Muscle of leg (tissue), 11 donors: ENCODE data around the gene PORCN. TPM values are rescaled to one million over a fixed set of nuclear protein-coding genes. Genes with fewer than 3 reads are reported as not detected.

Experiments used
- DNase-seq: peaks from one replicate; pipeline ENCODE4 v3.0.0; 2013
- H3K27ac ChIP-seq: one replicate; pipeline ENCODE4 v1.5.1; 2013; ENCODE audit warnings: mild to moderate bottlenecking, low read length, control low read depth
- H3K27me3 ChIP-seq: one replicate; pipeline ENCODE4 v1.6.1; 2013; ENCODE audit warnings: low read length; ENCODE audit not compliant: control insufficient read depth, insufficient read depth
- H3K36me3 ChIP-seq: one replicate; pipeline ENCODE4 v1.6.1; 2013; ENCODE audit warnings: low read length; ENCODE audit not compliant: control insufficient read depth, insufficient read depth
- H3K4me1 ChIP-seq: one replicate; pipeline ENCODE4 v1.6.1; 2013; ENCODE audit warnings: low read length; ENCODE audit not compliant: control insufficient read depth, insufficient read depth
- H3K4me3 ChIP-seq: one replicate; pipeline ENCODE4 v1.5.1; 2013; ENCODE audit warnings: low read length, control low read depth
- H3K9me3 ChIP-seq: replicated peaks from 2 replicates; pipeline ENCODE4 v1.6.1; 2013; ENCODE audit warnings: low read depth, low read length; ENCODE audit not compliant: control insufficient read depth
- WGBS: methylation state at CpG from one replicate; pipeline ENCODE4 v1.1.5; 2013; ENCODE audit warnings: missing lambda C conversion rate; ENCODE audit not compliant: insufficient coverage; 5-methylcytosine and 5-hydroxymethylcytosine counted together
- polyA plus RNA-seq, 8 donors: library from polyadenylated mRNA; unstranded; fragments of 120-200 nt; gene quantifications; one replicate each; pipeline versions ENCODE4 v1.2.1 to v1.2.3, GENCODE V29; 2013; ENCODE audit warnings: inconsistent platforms in 1 of 8, low replicate concordance in 1 of 8; ENCODE audit not compliant: insufficient read length in 8 of 8, insufficient read depth in 1 of 8
- total RNA-seq: library from RNA; stranded (reverse); fragments of 120-200 nt; gene quantifications from one replicate; pipeline ENCODE4 v1.2.4, GENCODE V29; 2013

PORCN gene
- total and polyA plus RNA-seq, 9 donors: 2.6 to 4.7 (median 3.6) TPM

DNA sequence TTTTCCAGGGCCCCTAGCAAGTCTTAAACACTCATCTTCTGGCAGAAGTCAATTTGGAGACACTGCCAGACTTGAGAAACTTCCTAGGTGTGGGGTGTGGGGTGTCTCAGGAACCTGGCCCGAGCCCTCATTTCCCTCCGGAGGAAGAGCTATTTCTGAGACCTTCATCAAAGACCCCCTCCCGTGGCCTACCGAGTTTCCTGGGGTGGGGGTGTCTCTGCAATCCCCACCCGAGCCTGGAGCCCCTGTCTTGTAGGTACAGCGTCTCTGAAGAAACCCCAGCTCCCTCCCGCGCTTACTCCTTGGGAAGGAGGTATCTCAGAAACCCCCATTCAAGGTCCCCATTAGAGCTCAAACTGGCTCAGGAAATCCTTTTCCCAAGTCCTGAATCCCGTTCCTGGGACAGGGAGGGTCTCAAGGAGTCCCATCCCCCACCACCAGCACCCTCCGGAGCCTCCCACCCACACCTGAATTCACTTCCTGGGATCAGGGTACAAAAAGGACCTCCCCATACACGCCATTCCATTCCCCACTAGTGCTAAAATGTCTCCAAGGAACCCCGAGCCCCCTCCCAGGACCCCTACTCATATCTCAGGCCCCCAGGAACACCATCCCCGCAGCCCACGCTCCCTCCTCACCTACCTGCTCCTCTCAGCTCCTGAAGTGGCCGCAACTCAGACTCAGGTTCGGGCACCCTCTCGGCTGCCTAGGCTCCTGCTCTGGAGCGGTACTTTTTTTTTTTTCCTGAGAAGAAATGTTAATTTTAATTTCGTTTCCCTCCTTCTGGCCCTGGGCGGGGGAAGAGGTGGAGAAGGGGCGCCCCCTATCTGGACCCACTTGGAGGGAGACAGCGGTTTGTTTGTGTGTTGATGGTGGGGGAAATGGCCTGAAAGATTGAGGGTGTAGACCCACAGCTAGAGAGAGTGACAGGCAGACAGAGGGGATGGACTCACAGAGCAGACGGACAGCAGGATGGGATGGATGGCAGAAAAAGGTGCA, 39.8 kb upstream of the PORCN start:
- no peaks in the 10 kb centered on the region for H3K36me3 ChIP-seq
- H3K9me3 ChIP-seq: peaks cover 2% of the 10 kb centered on the region
- no peak overlapping the region for H3K27ac ChIP-seq
- peak overlapping the region; percentile 15 for H3K4me3 ChIP-seq
- WGBS: 53% methylated on average over 15 of the region's 23 CpGs
- peaks cover 18% of the 10 kb centered on the region for H3K27me3 ChIP-seq
- no peak for DNase-seq
- peaks cover 15% of the 10 kb centered on the region for H3K4me1 ChIP-seq

DNA sequence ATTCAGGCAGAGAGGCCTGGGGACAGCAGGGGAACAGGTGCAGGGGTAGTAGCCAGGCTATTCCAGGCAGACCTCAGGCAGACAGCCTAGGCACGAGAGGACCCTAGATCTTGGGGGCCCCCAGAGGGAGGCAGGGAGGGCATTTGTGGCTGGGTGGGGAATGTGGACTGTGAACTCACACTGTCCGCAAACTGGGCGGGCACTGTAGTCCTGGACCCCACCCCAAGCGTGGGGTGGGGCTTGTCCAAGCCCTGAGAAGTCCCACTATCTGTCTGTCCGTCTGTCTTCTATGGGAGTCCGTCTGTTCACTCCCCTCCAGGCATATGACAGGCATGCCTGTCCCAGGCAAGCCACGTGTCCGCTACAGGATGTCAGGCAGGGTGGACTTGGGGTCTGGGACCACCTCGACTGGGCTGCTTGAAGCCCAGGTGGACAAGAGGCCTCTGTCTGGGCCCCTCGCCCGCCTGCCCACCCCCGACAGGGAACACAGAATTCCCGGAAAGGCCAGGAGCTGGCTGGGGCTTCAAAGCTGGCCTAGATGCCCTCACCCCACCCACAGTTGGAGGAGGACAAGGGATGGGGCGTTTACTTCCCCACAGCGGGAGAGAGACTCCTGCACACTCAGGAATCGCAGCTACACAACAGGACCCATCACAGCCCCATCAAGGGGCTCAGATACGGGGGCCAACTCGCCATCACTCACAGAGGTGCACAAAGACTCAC, 38.5 kb upstream of the PORCN start, which contains the start of gene SLC38A5:
Gene SLC38A5 (minus strand): TSS at position 151 of the 723 bp plus-strand sequence. CDS start 2,336 bp downstream, outside the sequence.
- H3K4me1 ChIP-seq: peaks cover 15% of the 10 kb centered on the region
- WGBS: 79% methylated on average over 13 of the region's 18 CpGs
- no peaks in the 10 kb centered on the region for H3K36me3 ChIP-seq
- H3K9me3 ChIP-seq: peaks cover 2% of the 10 kb centered on the region
- H3K27me3 ChIP-seq: peaks cover 18% of the 10 kb centered on the region
- no peak for DNase-seq
- H3K4me3 ChIP-seq: peak within 1 kb of the TSS; percentile 15
- H3K27ac ChIP-seq: no peak within 1 kb of the TSS

DNA sequence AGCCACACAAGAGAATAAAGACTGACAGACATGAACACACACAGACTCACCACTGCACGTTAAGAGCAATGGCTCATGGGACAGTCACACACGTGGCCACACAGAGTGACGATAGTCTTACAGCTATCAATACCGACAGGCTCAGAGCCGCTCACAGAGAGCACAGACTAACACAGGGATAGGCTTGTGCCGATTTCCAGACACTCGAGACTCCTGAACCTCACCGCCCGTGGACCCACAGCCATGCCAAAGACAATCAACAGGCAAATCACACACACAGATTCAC, 38.0 kb upstream of the PORCN start:
- DNase-seq: no peak

DNA sequence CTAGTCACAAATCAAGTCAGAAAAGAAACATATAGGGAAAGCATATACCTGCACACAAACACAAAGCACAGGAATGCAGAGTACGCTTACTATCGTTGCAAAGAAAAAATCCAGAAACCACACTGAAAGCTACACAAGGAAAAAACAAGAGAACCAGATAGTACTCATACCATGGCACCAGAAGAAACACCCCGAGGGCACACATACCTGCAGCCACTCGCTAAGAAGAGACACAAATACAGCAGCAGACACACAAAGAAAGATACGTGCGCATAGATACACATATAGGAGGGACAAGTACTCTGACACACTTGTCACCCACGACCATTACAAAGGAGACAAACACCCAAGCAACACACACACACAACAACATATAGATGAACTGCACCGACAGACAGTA, 37.3 kb upstream of the PORCN start:
- Histone ChIP-seq H3K27me3 (peaks cover 18% of the 10 kb centered on the region), H3K4me3 (no peak overlapping the region), H3K9me3 (no peaks in the 10 kb centered on the region), H3K36me3 (no peaks in the 10 kb centered on the region), H3K27ac (no peak overlapping the region), H3K4me1 (peaks cover 15% of the 10 kb centered on the region)
- 100% methylated on average over 1 of the region's 8 CpGs for WGBS
- DNase-seq: no peak

More for the DNA sequence above, 38.0 kb upstream of the PORCN start:
- H3K4me3 ChIP-seq: no peak overlapping the region
- H3K27ac ChIP-seq: no peak overlapping the region
- peaks cover 18% of the 10 kb centered on the region for H3K27me3 ChIP-seq
- no peaks in the 10 kb centered on the region for H3K36me3 ChIP-seq
- H3K4me1 ChIP-seq: peaks cover 15% of the 10 kb centered on the region
- no peaks in the 10 kb centered on the region for H3K9me3 ChIP-seq
- 58% methylated on average over 3 of the region's 9 CpGs for WGBS

DNA sequence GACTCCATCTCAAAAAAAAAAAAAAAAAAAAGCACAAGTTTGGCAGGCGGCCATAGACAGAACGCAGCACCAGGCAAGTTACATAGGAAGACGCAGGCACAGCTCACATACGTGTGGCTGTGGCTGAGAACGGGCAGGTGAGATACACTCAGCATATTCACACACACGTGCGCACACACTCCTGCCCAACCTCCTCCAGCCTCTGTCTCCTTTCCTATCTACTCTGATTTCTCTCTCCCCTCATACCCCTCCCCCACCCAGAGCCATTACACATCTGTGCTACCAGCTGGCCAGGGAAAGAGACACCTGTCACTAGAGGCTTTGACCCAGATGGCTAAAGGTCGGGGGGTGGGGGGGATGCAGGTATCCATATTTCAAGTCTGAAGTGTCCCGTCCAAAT, 36.6 kb upstream of the PORCN start:
- DNase-seq: no peak
- WGBS: no CpG with 5 or more reads among the region's 9 CpGs
- H3K36me3 ChIP-seq: no peaks in the 10 kb centered on the region
- H3K27me3 ChIP-seq: peaks cover 18% of the 10 kb centered on the region
- H3K9me3 ChIP-seq: no peaks in the 10 kb centered on the region
- H3K4me3 ChIP-seq: no peak overlapping the region
- peaks cover 15% of the 10 kb centered on the region for H3K4me1 ChIP-seq
- H3K27ac ChIP-seq: no peak overlapping the region

DNA sequence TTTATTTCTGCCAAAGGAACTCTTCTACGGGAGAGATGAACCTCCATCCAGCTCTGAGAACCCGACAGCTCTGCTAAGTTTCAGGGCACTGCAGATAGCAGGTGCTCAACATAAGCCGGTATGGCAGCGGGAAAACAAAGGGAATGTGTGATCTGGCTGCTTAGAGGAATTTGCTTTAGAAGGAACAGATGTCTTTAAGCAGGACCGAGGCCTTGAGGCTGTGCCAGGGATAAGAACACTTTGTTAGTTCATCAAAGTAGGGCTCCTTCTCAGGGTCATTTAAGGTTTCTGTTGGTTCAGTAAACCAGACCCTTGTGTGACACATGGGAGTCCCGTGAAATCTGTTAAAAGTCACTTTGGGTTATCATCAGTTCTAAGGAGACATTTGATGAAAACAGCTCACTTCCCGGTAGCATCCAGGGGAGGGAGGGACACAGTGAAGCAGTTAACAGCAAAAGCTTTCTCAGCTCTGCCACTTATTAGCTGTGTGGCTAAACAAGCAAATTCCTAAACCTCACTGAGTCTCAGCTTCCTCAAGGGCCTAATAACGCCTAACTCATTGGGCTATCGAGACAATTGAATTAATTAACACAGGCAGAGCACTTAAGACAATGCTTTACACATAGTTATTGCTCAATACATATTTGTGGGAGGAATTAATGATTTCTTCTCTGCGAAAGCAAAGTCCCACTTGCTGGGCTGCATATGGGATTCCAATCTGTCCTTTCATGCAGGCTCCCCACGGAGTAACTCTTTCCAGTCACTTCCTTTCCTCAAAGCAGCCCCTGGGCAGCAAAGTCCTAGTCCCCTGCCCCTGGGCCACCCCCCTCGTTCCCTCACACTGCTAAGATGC, 35.7 kb upstream of the PORCN start:
- DNase-seq: no peak
- Histone ChIP-seq H3K4me1 (peaks cover 9% of the 10 kb centered on the region), H3K36me3 (no peaks in the 10 kb centered on the region), H3K4me3 (no peak overlapping the region), H3K27me3 (peaks cover 17% of the 10 kb centered on the region), H3K27ac (no peak overlapping the region), H3K9me3 (no peaks in the 10 kb centered on the region)
- WGBS: 39% methylated on average over 10 of the region's 12 CpGs

DNA sequence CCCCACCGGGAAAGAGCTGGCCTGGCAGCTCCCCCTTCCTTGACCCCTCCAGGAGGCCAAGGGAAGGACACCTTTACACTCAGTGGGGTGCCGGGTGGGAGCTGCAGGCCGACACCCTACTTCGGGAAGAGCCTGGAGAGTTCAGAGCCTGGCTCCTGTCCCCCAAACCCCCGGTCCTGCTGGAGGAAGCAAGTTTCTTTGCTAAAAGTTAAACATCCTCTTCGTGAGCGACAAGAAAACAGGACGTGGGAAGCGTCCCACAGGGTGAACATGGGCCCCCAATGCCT, 35.1 kb upstream of the PORCN start:
- Histone ChIP-seq H3K27me3 (peaks cover 13% of the 10 kb centered on the region), H3K4me1 (peaks cover 5% of the 10 kb centered on the region), H3K27ac (no peak overlapping the region), H3K4me3 (no peak overlapping the region), H3K9me3 (no peaks in the 10 kb centered on the region), H3K36me3 (no peaks in the 10 kb centered on the region)
- WGBS: 56% methylated on average over 9 of the region's 9 CpGs
- no peak for DNase-seq

DNA sequence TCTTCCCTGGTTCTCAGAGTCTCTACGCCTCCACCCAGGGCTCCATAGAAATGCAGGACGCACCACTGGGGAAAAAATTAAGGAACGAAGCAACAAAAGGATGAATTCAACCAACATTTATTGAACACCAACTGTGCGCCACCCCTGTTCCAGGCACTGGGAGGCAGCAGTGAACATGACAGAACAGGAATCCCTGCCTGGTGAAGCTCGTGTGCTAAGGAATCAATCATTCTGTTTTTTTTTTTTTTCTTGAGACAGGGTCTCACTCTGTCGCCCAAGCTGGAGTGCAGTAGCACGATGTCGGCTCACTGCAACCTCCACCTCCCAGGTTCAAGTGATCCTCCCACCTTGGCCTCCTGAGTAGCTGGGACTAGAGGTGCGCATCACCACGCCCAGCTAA, 34.7 kb upstream of the PORCN start:
- WGBS: 67% methylated on average over 7 of the region's 10 CpGs

DNA sequence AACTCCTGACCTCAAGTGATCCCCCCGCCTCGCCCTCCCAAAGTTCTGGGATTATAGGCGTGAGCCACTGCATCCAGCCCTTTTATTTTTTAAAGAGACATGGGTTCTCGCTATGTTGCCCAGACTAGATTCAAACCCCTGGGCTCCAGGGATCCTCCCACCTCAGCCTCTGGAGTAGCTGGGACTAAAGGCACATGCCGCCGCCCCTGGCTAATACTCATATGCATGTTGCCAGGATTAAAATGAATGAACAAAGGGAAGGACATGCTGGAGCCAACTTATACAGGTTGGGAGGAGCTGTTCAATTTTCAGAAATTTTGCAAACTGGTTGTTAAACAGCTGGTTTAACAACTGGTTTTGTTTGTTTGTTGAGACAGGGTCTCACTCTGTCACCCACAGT, 34.2 kb upstream of the PORCN start:
- 90% methylated on average over 2 of the region's 6 CpGs for WGBS
- H3K27me3 ChIP-seq: peaks cover 7% of the 10 kb centered on the region
- H3K4me3 ChIP-seq: no peak overlapping the region
- H3K4me1 ChIP-seq: peaks cover 5% of the 10 kb centered on the region
- no peak overlapping the region for H3K27ac ChIP-seq
- no peak for DNase-seq
- H3K36me3 ChIP-seq: no peaks in the 10 kb centered on the region
- H3K9me3 ChIP-seq: no peaks in the 10 kb centered on the region

More for the DNA sequence above, 34.7 kb upstream of the PORCN start:
- H3K4me1 ChIP-seq: peaks cover 5% of the 10 kb centered on the region
- H3K9me3 ChIP-seq: no peaks in the 10 kb centered on the region
- H3K27me3 ChIP-seq: peaks cover 9% of the 10 kb centered on the region
- H3K4me3 ChIP-seq: no peak overlapping the region
- H3K36me3 ChIP-seq: no peaks in the 10 kb centered on the region
- no peak for DNase-seq
- no peak overlapping the region for H3K27ac ChIP-seq

DNA sequence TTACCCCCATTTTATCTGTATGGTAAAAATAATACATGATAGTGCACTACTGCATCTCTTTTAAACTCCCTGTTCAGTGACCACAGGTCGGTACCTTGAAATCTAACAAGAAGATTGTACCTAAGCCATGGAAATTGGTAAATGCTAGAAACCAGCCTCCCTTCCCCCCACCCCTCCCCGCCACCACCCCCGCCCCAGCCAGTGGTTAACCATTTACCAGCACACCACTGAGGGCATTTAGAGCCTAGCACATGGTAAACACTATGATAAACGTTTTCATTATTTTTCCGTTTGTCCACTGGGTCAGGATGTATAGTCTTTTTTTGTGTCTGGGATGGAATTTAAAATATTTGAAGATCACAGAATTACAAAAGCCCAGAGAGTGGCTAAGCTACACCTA, 33.5 kb upstream of the PORCN start:
- Histone ChIP-seq H3K27ac (peak overlapping the region; percentile 65), H3K9me3 (no peaks in the 10 kb centered on the region), H3K27me3 (peaks cover 4% of the 10 kb centered on the region), H3K4me3 (peak overlapping the region; percentile 75), H3K36me3 (no peaks in the 10 kb centered on the region), H3K4me1 (peaks cover 3% of the 10 kb centered on the region)
- no CpG with 5 or more reads among the region's 5 CpGs for WGBS
- no peak for DNase-seq
